CD14-positive monocyte (primary cell): ENCODE results near the gene CCDC141. TPM values are rescaled to one million over a fixed set of nuclear protein-coding genes. Genes with fewer than 3 reads are reported as not detected.

ENCODE experiments used
- DNase-seq, 3 donors: peaks; one replicate each; pipeline ENCODE4 v3.0.0-alpha.2; 2011 to 2022
- H2AFZ ChIP-seq: 2 replicates; pipeline ENCODE4 v1.6.0; 2012; ENCODE audit warnings: mild to moderate bottlenecking, low read depth, low read length, inconsistent platforms; ENCODE audit not compliant: insufficient read depth, poor library complexity, severe bottlenecking
- H3K27ac ChIP-seq, 2 donors: 1 replicate in 1 of 2; 2 replicates in 1 of 2; pipeline ENCODE4 v1.5.1; 2012 to 2013; ENCODE audit warnings: low read length in 2 of 2, control low read depth in 1 of 2, inconsistent platforms in 1 of 2, low read depth in 1 of 2, mild to moderate bottlenecking in 1 of 2
- H3K27me3 ChIP-seq, 2 donors: one replicate each; pipeline versions ENCODE4 v1.6.0 to v1.6.1; 2011 to 2013; ENCODE audit warnings: low read length in 2 of 2; ENCODE audit not compliant: control insufficient read depth in 2 of 2, insufficient read depth in 2 of 2
- H3K36me3 ChIP-seq, 2 donors: replicated peaks in 1 of 2; 1 replicate in 1 of 2; 2 replicates in 1 of 2; pipeline versions ENCODE4 v1.5.1 to v1.6.1; 2012 to 2013; ENCODE audit warnings: low read length in 2 of 2, control low read depth in 1 of 2, inconsistent platforms in 1 of 2, mild to moderate bottlenecking in 1 of 2; ENCODE audit not compliant: insufficient read depth in 2 of 2, control insufficient read depth in 1 of 2
- H3K4me1 ChIP-seq, 2 donors: 1 replicate in 1 of 2; 2 replicates in 1 of 2; pipeline versions ENCODE4 v1.5.1 to v1.6.1; 2012 to 2013; ENCODE audit warnings: low read length in 2 of 2, control low read depth in 1 of 2, inconsistent platforms in 1 of 2, mild to moderate bottlenecking in 1 of 2, moderate library complexity in 1 of 2; ENCODE audit not compliant: insufficient read depth in 2 of 2, control insufficient read depth in 1 of 2
- H3K4me2 ChIP-seq: replicated peaks from 2 replicates; pipeline ENCODE3; 2012; ENCODE audit warnings: low read length, moderate library complexity, mild to moderate bottlenecking; ENCODE audit not compliant: poor library complexity, severe bottlenecking; ENCODE audit errors: extremely low read depth
- H3K4me3 ChIP-seq, 3 experiments: fragments of 200-600 bp in 1 of 3; sonication (generic) in 1 of 3; replicated peaks in 1 of 3; 1 replicate in 2 of 3; 2 replicates in 1 of 3; pipeline ENCODE4 v1.5.1; 2011 to 2013; ENCODE audit warnings: low read length in 3 of 3, mild to moderate bottlenecking in 3 of 3, control low read depth in 2 of 3, low read depth in 2 of 3, inconsistent platforms in 1 of 3, moderate library complexity in 1 of 3
- H3K79me2 ChIP-seq: 2 replicates; pipeline ENCODE4 v1.6.0; 2012; ENCODE audit warnings: mild to moderate bottlenecking, control low read depth, inconsistent platforms, low read length, moderate library complexity; ENCODE audit not compliant: insufficient read depth
- H3K9ac ChIP-seq: 2 replicates; pipeline ENCODE4 v1.6.0; 2017; ENCODE audit warnings: low read length, mild to moderate bottlenecking; ENCODE audit not compliant: insufficient read depth, poor library complexity, severe bottlenecking
- H3K9me3 ChIP-seq, 2 donors: replicated peaks in 1 of 2; 1 replicate in 1 of 2; 2 replicates in 1 of 2; pipeline versions ENCODE4 v1.5.1 to v1.6.1; 2012 to 2013; ENCODE audit warnings: low read length in 2 of 2, control low read depth in 1 of 2; ENCODE audit not compliant: control insufficient read depth in 1 of 2, insufficient read depth in 1 of 2
- H4K20me1 ChIP-seq: 2 replicates; pipeline ENCODE4 v1.6.0; 2012; ENCODE audit warnings: mild to moderate bottlenecking, low read length, control low read depth, moderate library complexity; ENCODE audit not compliant: insufficient read depth
- H3K27ac Mint-ChIP-seq, 7 donors: one replicate each; pipeline ENCODE4 v1.8.0; 2020; ENCODE audit warnings: mild to moderate bottlenecking in 7 of 7, mixed read lengths in 7 of 7, moderate library complexity in 6 of 7, inconsistent platforms in 2 of 7
- H3K27me3 Mint-ChIP-seq, 3 donors: one replicate each; pipeline ENCODE4 v1.8.0; 2021 to 2022; ENCODE audit warnings: low read depth in 3 of 3, mild to moderate bottlenecking in 3 of 3, mixed read lengths in 3 of 3, moderate library complexity in 3 of 3, inconsistent platforms in 1 of 3
- H3K36me3 Mint-ChIP-seq, 2 donors: one replicate each; pipeline ENCODE4 v1.8.0; 2020; ENCODE audit warnings: mixed read lengths in 2 of 2, inconsistent platforms in 1 of 2, mild to moderate bottlenecking in 1 of 2
- H3K4me1 Mint-ChIP-seq: one replicate; pipeline ENCODE4 v1.8.0; 2020; ENCODE audit warnings: mild to moderate bottlenecking, mixed read lengths
- H3K4me3 Mint-ChIP-seq, 2 donors: one replicate each; pipeline ENCODE4 v1.8.0; 2020; ENCODE audit warnings: mild to moderate bottlenecking in 2 of 2, mixed read lengths in 2 of 2, moderate library complexity in 1 of 2
- H3K9me3 Mint-ChIP-seq, 7 donors: one replicate each; pipeline ENCODE4 v1.8.0; 2020 to 2022; ENCODE audit warnings: mixed read lengths in 7 of 7, mild to moderate bottlenecking in 6 of 7, moderate library complexity in 6 of 7, inconsistent platforms in 2 of 7
- CTCF ChIP-seq: fragments of 200-600 bp; IDR thresholded peaks from one replicate; pipeline ENCODE4 v1.8.0; 2022; ENCODE audit warnings: antibody characterized with exemption, mild to moderate bottlenecking
- WGBS: methylation state at CpG from one replicate; pipeline ENCODE4 v1.1.5; 2013; ENCODE audit warnings: missing lambda C conversion rate; ENCODE audit not compliant: insufficient coverage; 5-methylcytosine and 5-hydroxymethylcytosine counted together
- intact Hi-C, 2 donors: fragments of 100-400 bp; cut with micrococcal nuclease; formaldehyde crosslinking; loops; one replicate each; pipeline versions ENCODE4 v1.15.0 to v1.15.1; 2023
- polyA plus RNA-seq, 3 donors: library from polyadenylated mRNA; depleted of rRNA in 1 of 3; unstranded in 2 of 3; stranded (reverse) in 1 of 3; fragments of 300-500 nt in 2 of 3; fragments of >200 nt in 1 of 3; fragmentation: Illumina TruSeq in 2 of 3; gene quantifications; 1 replicate in 2 of 3; 2 replicates in 1 of 3; pipeline ENCODE4 v1.2.3, GENCODE V29; 2012 to 2021

The CCDC141 gene
- polyA plus RNA-seq, 3 donors, result not detected

- no peak overlapping the region for H3K27ac Mint-ChIP-seq
- DNase-seq, result no peak
- Histone ChIP-seq H3K9me3 (no peaks in the 10 kb centered on the region), H3K4me1 (no peaks in the 10 kb centered on the region), H3K27me3 (no peaks in the 10 kb centered on the region), H3K79me2 (no peaks in the 10 kb centered on the region), H3K36me3 (no peaks in the 10 kb centered on the region), H3K4me2 (no peak overlapping the region), H3K9ac (no peak overlapping the region), H3K4me3 (no peak overlapping the region), H4K20me1 (no peaks in the 10 kb centered on the region), H2AFZ (no peak overlapping the region), H3K27ac (no peak overlapping the region)
- no peak overlapping the region for H3K4me3 Mint-ChIP-seq
- H3K36me3 Mint-ChIP-seq, result no peaks in the 10 kb centered on the region
- peaks cover 0 to 2% (median 0%) of the 10 kb centered on the region in 3 donors for H3K27me3 Mint-ChIP-seq
- TF ChIP-seq CTCF, result no peak
- H3K9me3 Mint-ChIP-seq, result peaks cover 8 to 25% (median 18%) of the 10 kb centered on the region in 7 donors
- no peaks in the 10 kb centered on the region for H3K4me1 Mint-ChIP-seq
- 63% methylated on average over 2 of the region's 2 CpGs for WGBS
- intact Hi-C loops, result no loop called here
Observed at GRCh38 chr2:179082697-179083096, 32.8 kb upstream of the CCDC141 start.

- no peak overlapping the region for H3K4me3 ChIP-seq
Observed at GRCh38 chr2:179081954-179082353, 32.0 kb upstream of the CCDC141 start.

More at GRCh38 chr2:179081954-179082353, 32.0 kb upstream of the CCDC141 start:
- no peak overlapping the region for H3K4me2 ChIP-seq
- Mint-ChIP-seq H3K27ac (no peak overlapping the region), H3K9me3 (peaks cover 10 to 31% (median 22%) of the 10 kb centered on the region in 7 donors), H3K27me3 (peaks cover 0 to 2% (median 1%) of the 10 kb centered on the region in 3 donors), H3K36me3 (no peaks in the 10 kb centered on the region), H3K4me3 (no peak overlapping the region), H3K4me1 (no peaks in the 10 kb centered on the region)
- H3K79me2 ChIP-seq, result no peaks in the 10 kb centered on the region
- no peaks in the 10 kb centered on the region for H3K9me3 ChIP-seq
- H3K27me3 ChIP-seq, result no peaks in the 10 kb centered on the region
- H3K27ac ChIP-seq, result no peak overlapping the region
- intact Hi-C loops, result no loop called here
- H3K9ac ChIP-seq, result no peak overlapping the region
- H3K4me1 ChIP-seq, result no peaks in the 10 kb centered on the region
- no peaks in the 10 kb centered on the region for H3K36me3 ChIP-seq
- H4K20me1 ChIP-seq, result no peaks in the 10 kb centered on the region
- DNase-seq, result no peak
- TF ChIP-seq CTCF, result no peak
- H2AFZ ChIP-seq, result no peak overlapping the region
